GM12892 (cell line): Measurements from ENCODE around the gene ZNF365.

ENCODE experiments used
- POLR2A ChIP-seq: IDR thresholded peaks from 2 replicates; pipeline ENCODE4 v1.6.1; 2011; ENCODE audit warnings: low read depth, low read length, control low read depth
- TAF1 ChIP-seq: IDR thresholded peaks from 2 replicates; pipeline ENCODE4 v1.6.1; 2011; ENCODE audit warnings: low read depth, mild to moderate bottlenecking, control low read depth, low read length, borderline replicate concordance

DNA sequence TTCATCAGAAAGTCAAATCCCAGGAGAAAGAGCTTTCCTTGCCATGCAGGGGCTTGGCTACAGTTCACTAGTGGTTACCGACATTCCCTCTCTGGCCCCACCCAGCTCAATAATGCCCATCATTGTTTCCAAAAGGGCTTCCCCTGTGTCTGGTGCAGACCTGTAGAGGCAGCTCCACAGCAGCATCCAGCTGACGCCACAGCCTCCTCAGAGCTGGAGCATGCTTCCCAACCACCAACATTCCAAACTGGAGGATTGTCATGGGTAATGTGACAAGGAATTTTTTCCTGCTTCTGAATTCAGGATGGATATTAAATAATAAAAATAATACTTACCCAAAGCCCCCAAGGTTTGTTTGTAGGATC lies 77.4 kb downstream of the ZNF365 start:
- TF ChIP-seq TAF1, result no peak
- TF ChIP-seq POLR2A, result no peak
